Measurements from ENCODE around the gene S1PR2.
"Not testable (repeated sequence)": the region's sequence is repeated elsewhere in the genome, so short reads cannot be mapped to it uniquely, and the experiment has no call there.

Gene S1PR2

DNA sequence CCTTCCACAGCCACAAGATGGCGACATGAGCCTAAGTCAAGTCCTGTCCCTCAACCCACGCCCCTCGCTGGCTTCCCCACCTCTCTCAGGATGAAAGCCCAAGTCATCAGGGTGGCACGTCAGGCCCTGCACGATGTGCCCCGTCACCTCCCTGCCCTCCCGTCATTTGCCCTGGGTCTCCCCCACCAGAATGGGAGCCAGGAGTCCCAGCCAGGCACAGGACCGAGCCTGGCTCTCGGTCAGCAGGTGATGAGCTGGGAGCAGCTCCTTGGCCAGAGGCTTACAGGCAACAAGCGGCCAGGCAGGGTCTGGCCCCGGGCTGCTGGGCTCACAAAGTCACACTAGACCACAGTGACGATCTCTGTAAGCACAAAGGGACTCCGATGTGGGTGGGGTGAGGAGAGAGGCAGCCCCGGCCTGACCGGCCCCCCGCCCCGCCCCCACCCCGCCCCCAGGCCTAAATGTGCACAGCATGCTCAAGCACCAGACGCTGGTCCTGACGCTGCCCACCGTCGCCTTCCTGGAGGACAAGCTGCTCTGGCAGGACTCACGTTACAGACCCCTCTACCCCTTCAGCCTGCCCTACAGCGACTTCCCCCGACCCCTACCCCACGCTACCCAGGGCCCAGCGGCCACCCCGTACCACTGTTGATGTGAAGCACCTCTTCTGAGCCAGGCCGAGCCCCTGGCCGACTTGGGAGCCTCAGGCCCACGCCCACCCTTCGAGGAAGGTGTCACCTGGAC, 28.2 kb upstream of the S1PR2 start:
- Mint-ChIP-seq H3K4me1 (peaks cover 27% of the 10 kb centered on the region), H3K9me3 (no peaks in the 10 kb centered on the region), H3K27me3 (no peaks in the 10 kb centered on the region), H3K4me3 (no peak overlapping the region), H3K36me3 (peaks cover 38% of the 10 kb centered on the region), H3K27ac (no peak overlapping the region)
- ATAC-seq = peak; percentile 80

DNA sequence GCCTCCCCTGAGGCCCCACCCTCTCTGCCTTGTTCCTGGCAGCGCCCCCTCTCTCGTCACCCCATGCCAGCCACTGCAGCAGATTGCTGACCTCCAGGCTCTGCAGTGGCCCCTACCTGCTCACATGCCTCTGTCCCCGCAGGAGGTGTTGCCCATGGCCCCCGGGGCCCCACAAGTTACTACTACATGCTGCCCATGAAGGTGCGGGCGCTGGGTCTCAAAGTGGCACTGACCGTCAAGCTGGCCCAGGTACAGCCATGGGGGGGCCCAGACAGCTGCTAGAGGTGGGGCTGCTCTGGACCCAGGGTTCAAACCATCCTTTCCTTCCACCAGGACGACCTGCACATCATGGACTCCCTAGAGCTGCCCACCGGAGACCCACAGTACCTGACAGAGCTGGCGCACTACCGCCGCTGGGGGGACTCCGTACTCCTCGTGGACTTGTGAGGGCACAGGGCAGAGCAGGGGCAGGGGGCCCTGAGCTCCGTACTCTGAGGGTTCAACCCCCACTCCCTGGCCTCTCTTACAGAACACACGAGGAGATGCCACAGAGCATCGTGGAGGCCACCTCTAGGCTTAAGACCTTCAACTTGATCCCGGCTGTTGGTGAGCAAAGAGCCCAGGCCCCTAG, 27.1 kb upstream of the S1PR2 start:
- peaks cover 36% of the 10 kb centered on the region for H3K4me1 Mint-ChIP-seq
- H3K4me3 Mint-ChIP-seq = no peak overlapping the region
- H3K36me3 Mint-ChIP-seq = peaks cover 46% of the 10 kb centered on the region
- ATAC-seq = no peak
- H3K27me3 Mint-ChIP-seq = no peaks in the 10 kb centered on the region
- no peak overlapping the region for H3K27ac Mint-ChIP-seq
- H3K9me3 Mint-ChIP-seq = no peaks in the 10 kb centered on the region

DNA sequence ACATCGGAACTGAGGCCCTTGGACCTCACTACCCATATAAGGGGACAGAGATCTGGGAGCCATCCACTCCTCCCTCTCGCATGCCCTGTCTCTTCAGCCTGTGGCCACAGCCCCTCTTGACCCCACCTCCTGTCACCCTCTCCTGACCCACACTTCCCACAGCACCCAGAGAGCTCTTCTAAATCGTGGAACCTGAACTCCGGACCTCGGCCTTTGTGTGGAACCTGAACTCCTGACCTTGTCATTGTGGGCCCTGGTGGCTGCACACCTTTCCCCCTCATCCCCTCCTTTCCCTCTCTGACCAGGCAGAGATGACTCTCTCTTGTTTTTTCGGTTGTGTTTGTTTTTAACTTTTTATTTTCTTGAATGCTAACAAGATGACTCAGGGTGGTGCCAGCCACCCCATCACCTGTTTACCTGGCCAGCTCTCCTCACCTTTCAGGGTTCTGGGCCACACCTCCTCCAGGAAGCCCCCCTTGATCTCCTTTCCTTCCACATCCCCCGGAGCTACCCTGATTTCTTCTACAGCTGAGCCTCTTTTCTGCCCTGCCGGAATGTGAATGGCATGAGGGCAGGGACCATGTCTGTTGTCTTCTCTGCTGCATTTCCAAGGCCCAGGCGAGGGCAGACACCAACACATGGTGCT, 26.0 kb upstream of the S1PR2 start:
- no peak for ATAC-seq
- Mint-ChIP-seq H3K27ac (peak overlapping the region; percentile 6), H3K4me3 (no peak overlapping the region), H3K27me3 (no peaks in the 10 kb centered on the region), H3K4me1 (peaks cover 44% of the 10 kb centered on the region), H3K9me3 (no peaks in the 10 kb centered on the region), H3K36me3 (peaks cover 46% of the 10 kb centered on the region)

DNA sequence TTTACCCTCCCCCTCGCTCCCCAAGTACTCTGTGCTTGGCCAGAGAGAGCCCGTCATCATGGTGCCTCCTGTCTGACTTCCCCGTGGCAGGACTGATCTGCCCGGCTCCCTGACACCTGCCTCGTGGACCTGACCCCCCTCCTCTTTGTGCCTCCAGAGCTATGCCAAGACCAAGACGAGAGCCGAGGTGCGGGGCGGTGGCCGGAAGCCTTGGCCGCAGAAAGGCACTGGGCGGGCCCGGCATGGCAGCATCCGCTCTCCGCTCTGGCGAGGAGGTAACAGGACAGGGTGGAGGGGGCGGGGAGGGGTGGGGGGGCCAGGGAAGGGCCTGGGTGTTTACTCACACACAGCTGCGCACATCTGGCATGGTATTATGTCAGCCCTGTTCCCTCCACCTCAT, 25.4 kb upstream of the S1PR2 start:
- H3K36me3 Mint-ChIP-seq = peaks cover 46% of the 10 kb centered on the region
- no peak overlapping the region for H3K4me3 Mint-ChIP-seq
- peaks cover 46% of the 10 kb centered on the region for H3K4me1 Mint-ChIP-seq
- no peak overlapping the region for H3K27ac Mint-ChIP-seq
- no peak for ATAC-seq
- no peaks in the 10 kb centered on the region for H3K9me3 Mint-ChIP-seq
- H3K27me3 Mint-ChIP-seq = no peaks in the 10 kb centered on the region

DNA sequence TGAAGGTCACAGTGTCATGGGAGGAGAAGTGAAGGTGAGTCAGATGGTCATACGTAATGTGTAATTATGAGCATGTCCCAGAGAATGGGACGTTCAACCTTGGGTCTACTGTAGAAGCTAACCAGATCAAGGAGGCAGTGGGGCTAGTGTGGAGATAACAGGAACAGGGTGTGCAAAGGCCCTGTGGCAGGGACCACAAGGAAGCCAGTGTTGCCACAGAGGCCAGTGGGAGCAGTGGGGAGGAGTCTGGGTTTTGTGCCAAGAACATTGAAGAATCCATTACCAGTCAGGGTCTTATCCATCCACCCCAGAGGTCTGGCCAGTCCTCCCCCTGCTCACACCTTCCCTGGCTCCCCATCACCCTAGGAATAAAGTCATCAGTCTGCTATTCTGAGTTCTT, 24.2 kb upstream of the S1PR2 start:
- H3K4me3 Mint-ChIP-seq = no peak overlapping the region
- peaks cover 46% of the 10 kb centered on the region for H3K36me3 Mint-ChIP-seq
- H3K9me3 Mint-ChIP-seq = no peaks in the 10 kb centered on the region
- no peaks in the 10 kb centered on the region for H3K27me3 Mint-ChIP-seq
- H3K27ac Mint-ChIP-seq = no peak overlapping the region
- ATAC-seq = no peak
- H3K4me1 Mint-ChIP-seq = peaks cover 53% of the 10 kb centered on the region

DNA sequence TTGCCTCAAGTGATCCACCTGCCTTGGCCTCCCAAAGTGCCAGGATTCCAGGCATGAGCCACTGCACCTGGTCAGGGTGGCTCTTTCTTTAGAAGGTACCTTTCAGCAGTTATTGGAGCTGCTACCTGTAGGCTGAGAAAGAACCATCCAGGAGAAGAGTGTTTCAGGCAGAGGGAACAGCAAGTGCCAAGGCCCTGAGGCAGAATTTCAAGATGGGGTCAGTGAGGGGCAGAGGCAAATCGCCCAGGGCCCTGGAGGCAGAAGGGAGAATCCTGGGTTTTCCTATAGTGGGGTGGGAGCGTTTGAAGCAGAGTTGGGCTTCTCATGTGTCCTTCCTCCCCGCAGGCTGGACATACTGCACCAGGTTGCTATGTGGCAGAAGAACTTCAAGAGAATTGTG, 23.1 kb upstream of the S1PR2 start:
- H3K9me3 Mint-ChIP-seq = no peaks in the 10 kb centered on the region
- no peaks in the 10 kb centered on the region for H3K27me3 Mint-ChIP-seq
- H3K36me3 Mint-ChIP-seq = peaks cover 46% of the 10 kb centered on the region
- ATAC-seq = no peak
- no peak overlapping the region for H3K27ac Mint-ChIP-seq
- H3K4me3 Mint-ChIP-seq = no peak overlapping the region
- peaks cover 49% of the 10 kb centered on the region for H3K4me1 Mint-ChIP-seq

DNA sequence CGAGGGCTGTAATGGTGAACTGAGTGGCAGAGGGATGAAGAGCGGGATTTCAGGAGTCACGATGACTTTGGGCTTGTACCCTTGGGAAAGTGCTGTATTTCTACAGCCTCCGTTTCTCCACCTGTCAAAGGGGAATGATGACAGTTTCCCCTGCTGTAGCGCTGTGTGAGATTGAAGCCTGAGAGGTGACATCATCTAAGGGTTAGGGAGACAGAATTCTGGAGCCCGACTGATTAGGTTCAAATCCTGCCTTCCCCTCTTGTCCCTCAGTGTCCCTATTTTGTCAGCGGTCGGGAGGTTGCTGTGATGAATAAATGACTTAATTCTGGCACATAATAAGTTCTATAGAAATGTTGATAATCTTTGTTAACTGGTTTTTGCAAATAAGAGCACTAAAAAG, 21.6 kb upstream of the S1PR2 start:
- Mint-ChIP-seq H3K27me3 (no peaks in the 10 kb centered on the region), H3K27ac (peak overlapping the region; percentile 98), H3K4me1 (peaks cover 47% of the 10 kb centered on the region), H3K9me3 (no peaks in the 10 kb centered on the region), H3K4me3 (peak overlapping the region; percentile 99), H3K36me3 (peaks cover 40% of the 10 kb centered on the region)
- ATAC-seq = no peak

DNA sequence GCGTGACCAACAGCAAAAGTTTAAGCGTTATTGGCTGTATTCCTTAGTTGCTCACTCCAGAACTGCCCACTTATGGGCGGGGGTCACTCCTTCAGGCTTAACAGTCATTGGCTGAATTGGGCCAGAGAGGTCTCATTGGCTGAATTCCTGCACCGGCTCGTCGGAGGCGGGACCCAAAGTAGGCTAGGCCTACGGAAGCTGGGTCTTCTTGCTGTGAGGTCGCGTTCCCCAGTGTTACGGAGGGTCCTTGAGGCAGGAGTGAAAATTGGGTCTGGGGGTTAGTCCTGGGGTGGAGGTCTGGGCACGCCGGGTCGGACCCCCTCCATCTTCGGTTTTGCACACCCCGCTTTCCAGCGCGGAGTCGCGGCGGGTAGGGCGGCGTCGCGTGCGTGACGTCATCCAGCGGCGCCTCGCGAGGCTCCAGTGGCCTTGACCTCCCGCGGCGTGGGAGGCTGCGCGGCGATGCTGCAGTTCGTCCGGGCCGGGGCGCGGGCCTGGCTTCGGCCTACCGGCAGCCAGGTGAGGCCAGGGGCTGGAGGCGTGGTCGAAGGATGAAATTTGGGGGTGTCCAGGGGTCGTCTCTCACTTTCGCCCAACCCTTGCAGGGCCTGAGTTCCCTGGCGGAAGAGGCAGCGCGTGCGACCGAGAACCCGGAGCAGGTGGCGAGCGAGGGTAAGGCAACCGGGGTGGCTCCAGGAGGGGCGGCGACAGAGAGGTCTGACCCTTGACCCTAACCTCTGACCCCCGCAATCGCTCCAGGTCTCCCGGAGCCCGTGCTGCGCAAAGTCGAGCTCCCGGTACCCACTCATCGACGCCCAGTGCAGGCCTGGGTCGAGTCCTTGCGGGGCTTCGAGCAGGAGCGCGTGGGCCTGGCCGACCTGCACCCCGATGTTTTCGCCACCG, 20.9 kb upstream of the S1PR2 start, which contains the start of gene MRPL4:
Gene MRPL4, plus strand, starts transcription at position 423 of the 903 bp plus-strand sequence. Its CDS starts 40 bp downstream, at position 463.
- Mint-ChIP-seq H3K4me1 (peaks cover 54% of the 10 kb centered on the region), H3K4me3 (peak within 1 kb of the TSS; percentile 99), H3K36me3 (peaks cover 33% of the 10 kb centered on the region), H3K9me3 (no peaks in the 10 kb centered on the region), H3K27me3 (no peaks in the 10 kb centered on the region), H3K27ac (peak within 1 kb of the TSS; percentile 98)
- peak; percentile 99 for ATAC-seq

DNA sequence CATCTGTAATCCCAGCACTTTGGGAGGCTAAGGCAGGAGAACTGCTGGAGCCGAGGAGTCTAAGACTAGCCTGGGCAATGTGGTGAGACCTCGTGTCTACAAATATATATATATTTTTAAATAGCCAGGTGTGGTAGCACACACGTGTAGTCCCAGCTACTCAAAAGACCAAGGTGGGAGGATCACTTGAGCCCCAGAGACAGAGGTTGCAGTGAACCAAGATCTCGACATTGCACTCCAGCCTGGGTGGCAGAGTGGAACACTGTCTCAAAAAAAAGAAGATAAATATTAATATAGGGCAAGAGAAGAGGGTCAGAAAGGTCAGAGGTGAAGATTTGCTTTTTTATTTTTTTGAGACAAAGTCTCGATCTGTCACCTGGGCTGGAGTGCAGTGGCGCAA, 15.4 kb upstream of the S1PR2 start:
- Mint-ChIP-seq H3K9me3 (no peaks in the 10 kb centered on the region), H3K4me1 (peaks cover 57% of the 10 kb centered on the region), H3K27ac (peak overlapping the region; percentile 47), H3K36me3 (no peaks in the 10 kb centered on the region), H3K27me3 (no peaks in the 10 kb centered on the region), H3K4me3 (no peak overlapping the region)
- no peak for ATAC-seq

DNA sequence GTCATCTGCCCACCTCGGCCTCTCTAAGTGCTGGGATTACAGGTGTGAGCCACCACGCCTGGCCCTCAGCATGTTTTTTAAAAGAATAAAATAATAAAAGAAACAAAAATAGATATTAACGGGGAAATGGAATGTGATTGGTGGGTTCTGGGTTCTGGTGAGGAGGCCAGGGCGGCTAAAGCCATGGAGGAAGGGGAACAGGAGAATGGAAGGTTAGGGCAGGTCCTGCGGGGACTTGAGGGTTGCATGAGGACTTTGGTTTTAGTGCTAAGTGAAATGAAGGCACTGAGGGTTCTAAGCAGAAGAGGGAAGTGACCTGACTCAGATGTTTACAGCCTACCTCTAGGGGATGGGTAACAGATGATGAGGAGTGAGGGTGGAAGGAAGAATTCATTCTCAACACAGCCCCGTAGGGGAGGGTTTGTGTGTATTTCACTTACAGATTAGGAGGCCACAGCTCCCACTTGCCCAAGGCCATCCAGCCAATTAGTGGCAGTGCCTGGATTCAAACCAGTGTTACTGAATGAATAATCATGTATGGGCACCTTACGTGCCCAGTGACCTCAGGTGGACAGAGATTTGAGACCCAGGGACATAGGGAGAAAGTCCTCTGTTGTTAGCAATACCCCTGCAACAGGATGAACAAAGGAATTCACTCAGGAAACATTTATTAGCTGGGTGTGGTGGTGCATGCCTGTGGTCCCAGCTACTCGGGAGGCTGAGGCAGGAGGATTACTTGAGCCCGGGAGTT, 14.2 kb upstream of the S1PR2 start:
- H3K27me3 Mint-ChIP-seq = no peaks in the 10 kb centered on the region
- H3K9me3 Mint-ChIP-seq = no peaks in the 10 kb centered on the region
- H3K27ac Mint-ChIP-seq = peak overlapping the region; percentile 47
- peak; percentile 89 for ATAC-seq
- H3K4me3 Mint-ChIP-seq = no peak overlapping the region
- H3K4me1 Mint-ChIP-seq = peaks cover 58% of the 10 kb centered on the region
- no peaks in the 10 kb centered on the region for H3K36me3 Mint-ChIP-seq

DNA sequence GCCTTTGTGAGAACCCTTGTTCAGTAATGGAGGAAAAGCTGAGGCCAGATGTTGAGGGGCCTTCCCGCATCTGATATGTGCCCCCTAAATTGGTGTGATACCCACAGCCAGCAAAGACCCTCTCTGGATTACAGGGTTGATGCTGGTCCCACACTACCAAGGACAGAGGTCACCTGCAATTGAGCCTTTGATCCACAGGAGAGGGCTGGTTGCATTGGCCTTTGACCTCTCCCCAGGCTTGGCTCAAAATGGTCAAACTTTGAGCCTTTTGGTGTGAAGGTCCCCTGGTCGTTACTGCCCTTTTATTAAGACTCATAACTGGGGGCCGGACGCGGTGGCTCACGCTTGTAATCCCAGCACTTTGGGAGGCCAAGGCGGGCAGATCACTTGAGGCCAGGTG, 12.5 kb upstream of the S1PR2 start:
- H3K4me1 Mint-ChIP-seq = peaks cover 67% of the 10 kb centered on the region
- H3K4me3 Mint-ChIP-seq = no peak overlapping the region
- no peak for ATAC-seq
- H3K9me3 Mint-ChIP-seq = no peaks in the 10 kb centered on the region
- H3K36me3 Mint-ChIP-seq = no peaks in the 10 kb centered on the region
- no peak overlapping the region for H3K27ac Mint-ChIP-seq
- H3K27me3 Mint-ChIP-seq = no peaks in the 10 kb centered on the region

DNA sequence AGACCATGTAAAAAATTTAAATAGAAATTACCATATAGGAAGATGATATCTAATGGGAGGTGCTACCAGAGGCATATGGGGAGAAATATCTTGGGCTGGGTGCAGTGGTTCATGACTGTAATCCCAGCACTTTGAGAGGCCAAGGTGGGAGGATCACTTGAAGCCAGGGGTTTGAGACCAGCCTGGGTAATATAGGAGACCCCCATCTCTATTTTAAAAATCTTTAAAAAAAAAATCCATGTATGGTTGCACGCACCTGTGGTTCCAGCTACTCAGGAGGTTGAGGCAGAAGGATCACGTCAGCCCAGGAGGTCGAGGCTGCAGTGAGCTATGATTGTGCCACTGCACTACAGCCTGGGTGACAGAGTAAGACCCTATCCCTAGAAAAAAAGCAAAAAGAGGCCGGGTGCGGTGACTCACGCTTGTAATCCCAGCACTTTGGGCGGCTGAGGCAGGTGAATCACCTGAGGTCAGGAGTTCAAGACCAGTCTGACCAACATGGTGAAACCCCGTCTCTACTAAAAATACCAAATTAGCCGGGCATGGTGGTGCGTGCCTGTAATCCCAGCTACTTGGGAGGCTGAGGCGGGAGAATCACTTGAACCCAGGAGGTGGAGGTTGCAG, 10.8 kb upstream of the S1PR2 start:
- H3K27ac Mint-ChIP-seq, H3K9me3 Mint-ChIP-seq, H3K36me3 Mint-ChIP-seq, ATAC-seq, H3K27me3 Mint-ChIP-seq, H3K4me3 Mint-ChIP-seq: not testable (repeated sequence)
- peaks cover 63% of the 10 kb centered on the region for H3K4me1 Mint-ChIP-seq

DNA sequence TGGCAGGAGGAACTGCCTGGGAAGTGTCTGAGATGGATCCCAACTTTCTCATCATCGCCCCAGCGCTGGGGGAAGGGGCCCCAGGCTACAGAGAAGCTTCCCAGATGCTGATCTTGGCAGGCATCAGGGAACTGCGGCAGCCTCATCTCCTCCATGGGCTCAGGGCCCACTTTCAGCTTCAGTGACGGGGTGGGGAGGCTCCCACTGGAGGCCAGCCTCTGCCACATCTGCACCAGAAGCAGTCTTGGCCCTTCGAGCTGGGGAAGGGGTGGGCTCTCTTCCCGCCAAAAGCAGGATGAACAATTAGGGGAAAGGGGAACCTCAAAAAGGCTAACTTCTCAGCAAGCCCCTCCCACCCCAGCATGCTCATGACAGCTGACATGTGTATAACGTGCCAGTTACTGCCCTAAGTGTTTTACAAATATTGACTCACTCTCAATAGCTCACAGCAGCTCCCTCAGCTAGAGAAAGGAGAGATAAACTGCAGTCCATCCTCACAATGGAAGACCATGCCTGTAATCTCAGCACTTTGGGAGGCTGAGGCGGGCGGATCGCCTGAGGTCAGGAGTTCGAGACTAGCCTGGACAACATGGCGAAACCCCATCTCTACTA, 7.1 kb upstream of the S1PR2 start:
- H3K27ac Mint-ChIP-seq = peak overlapping the region; percentile 76
- H3K4me1 Mint-ChIP-seq = peaks cover 64% of the 10 kb centered on the region
- H3K9me3 Mint-ChIP-seq = no peaks in the 10 kb centered on the region
- H3K27me3 Mint-ChIP-seq = no peaks in the 10 kb centered on the region
- H3K36me3 Mint-ChIP-seq = no peaks in the 10 kb centered on the region
- no peak overlapping the region for H3K4me3 Mint-ChIP-seq
- ATAC-seq = no peak

DNA sequence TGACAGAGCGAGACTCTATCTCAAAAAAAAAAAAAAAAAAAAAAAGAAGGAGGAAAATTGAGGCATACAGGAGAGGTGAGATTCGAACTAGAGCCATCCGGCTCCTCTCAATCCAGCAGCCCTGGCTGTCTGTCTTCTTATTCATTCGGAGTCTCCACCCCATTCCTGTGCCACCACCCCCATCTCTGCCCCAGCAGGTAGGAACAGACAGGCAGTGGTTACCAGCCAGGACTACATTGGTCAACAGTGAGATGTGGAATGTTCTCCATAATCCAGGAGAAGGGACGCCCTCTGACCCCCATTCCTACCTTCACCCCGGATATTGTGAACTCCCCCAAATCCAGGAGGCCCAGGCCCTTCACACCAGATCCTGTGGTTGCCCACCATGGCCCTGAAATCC, 6.6 kb upstream of the S1PR2 start:
- peak overlapping the region; percentile 76 for H3K27ac Mint-ChIP-seq
- H3K4me1 Mint-ChIP-seq = peaks cover 63% of the 10 kb centered on the region
- no peaks in the 10 kb centered on the region for H3K27me3 Mint-ChIP-seq
- no peak overlapping the region for H3K4me3 Mint-ChIP-seq
- no peak for ATAC-seq
- H3K9me3 Mint-ChIP-seq = no peaks in the 10 kb centered on the region
- no peaks in the 10 kb centered on the region for H3K36me3 Mint-ChIP-seq
